Fibroblast of mammary gland (primary cell): Measurements from ENCODE around the gene RAI1.

Experiments
- DNase-seq: peaks from one replicate; pipeline ENCODE4 v3.0.0-alpha.2; 2010; ENCODE audit warnings: low read depth
- H3K4me3 ChIP-seq: 2 replicates; pipeline ENCODE4 v1.5.1; 2011; ENCODE audit warnings: low read depth, mild to moderate bottlenecking, low read length, moderate library complexity; ENCODE audit not compliant: control insufficient read depth
- CTCF ChIP-seq: conservative IDR thresholded peaks from 2 replicates; pipeline ENCODE4 v1.5.1; 2011; ENCODE audit warnings: low read depth, low read length, inconsistent platforms; ENCODE audit not compliant: control insufficient read depth, insufficient read depth

The RAI1 gene

GRCh38 chr17:17811381-17812210 is 130.3 kb downstream of the RAI1 start:
- no peak overlapping the region for H3K4me3 ChIP-seq
- DNase-seq = no peak
- no peak for TF ChIP-seq CTCF

DNA sequence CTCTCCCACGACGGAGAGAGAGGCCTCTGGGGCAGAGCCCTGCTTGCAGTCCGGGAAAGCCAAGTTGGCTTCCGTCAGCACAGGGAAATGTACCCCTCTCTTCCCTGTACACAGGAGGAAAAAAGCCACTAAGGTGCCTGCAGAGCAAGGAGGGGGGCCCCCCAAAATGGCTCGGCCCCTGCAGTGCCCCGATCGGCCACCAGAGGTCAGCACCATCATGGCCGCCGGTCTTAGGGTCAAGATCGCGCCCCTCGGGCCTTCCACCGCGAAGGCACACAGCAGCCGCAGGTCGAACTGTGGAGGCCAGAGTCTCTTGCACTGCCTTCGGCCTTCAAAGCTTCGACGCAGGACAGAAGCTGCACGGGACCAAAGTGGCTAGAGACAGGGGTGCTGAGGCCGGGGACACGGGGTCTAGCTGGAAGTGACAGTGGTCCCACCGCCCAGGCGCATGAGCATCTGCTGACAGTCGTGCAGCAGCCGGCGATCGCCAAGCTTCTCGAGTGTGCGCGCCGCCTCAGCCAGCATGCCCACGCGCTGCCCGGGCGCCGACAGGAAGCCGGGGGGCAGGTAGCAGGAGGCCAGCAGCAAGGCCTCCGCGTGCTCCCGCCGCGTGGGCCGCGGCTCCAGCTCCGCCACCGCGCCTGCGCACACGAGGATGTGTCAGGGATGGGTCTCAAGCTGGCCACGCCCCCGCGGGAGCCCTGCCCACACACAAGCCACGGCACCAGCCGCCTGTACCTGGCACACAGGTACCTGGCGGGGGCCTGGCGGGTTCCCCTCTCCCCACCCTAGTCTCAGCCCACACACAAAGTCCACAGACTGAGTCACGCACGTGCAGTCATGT is 131.2 kb downstream of the RAI1 start:
- DNase-seq = peak; percentile 70
- TF ChIP-seq CTCF = peak; percentile 80
- no peak overlapping the region for H3K4me3 ChIP-seq

DNA sequence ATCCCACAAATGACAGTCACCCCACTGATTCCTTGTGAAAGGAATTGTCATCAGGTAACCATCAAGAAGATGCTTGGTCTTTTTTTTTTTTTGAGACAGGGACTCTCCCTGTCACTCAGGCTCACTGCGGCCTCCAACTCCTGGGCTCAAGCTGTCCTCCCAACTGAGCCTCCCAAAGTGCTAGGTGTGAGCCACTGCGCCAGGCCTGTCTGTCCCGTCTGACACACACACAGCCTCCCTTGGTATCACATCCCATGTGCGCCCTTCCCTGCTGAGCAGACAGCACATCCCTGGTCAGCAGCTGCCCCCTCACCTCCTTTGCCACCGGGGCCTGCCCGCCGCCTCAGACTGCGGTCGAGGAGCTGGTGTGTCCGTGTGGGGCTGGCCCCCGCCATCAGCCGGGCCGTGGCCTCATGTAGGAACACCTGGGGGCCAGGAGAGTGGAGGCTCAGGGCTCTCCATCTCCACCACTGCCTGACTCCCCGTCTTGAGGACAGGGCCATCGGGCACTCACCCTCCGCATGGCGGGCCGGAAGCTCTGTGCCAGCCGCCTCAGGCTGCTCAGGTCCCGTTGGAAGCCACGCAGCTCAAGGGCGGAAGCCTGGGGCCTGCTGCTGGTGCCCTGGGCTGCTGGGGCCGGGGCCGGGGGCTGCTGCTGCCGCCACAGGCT is 131.9 kb downstream of the RAI1 start:
- TF ChIP-seq CTCF = no peak
- DNase-seq = no peak
- H3K4me3 ChIP-seq = no peak overlapping the region

- no peak for DNase-seq
- H3K4me3 ChIP-seq = no peak overlapping the region
- TF ChIP-seq CTCF = no peak
Measured at GRCh38 chr17:17813725-17814095, 132.5 kb downstream of the RAI1 start.

DNA sequence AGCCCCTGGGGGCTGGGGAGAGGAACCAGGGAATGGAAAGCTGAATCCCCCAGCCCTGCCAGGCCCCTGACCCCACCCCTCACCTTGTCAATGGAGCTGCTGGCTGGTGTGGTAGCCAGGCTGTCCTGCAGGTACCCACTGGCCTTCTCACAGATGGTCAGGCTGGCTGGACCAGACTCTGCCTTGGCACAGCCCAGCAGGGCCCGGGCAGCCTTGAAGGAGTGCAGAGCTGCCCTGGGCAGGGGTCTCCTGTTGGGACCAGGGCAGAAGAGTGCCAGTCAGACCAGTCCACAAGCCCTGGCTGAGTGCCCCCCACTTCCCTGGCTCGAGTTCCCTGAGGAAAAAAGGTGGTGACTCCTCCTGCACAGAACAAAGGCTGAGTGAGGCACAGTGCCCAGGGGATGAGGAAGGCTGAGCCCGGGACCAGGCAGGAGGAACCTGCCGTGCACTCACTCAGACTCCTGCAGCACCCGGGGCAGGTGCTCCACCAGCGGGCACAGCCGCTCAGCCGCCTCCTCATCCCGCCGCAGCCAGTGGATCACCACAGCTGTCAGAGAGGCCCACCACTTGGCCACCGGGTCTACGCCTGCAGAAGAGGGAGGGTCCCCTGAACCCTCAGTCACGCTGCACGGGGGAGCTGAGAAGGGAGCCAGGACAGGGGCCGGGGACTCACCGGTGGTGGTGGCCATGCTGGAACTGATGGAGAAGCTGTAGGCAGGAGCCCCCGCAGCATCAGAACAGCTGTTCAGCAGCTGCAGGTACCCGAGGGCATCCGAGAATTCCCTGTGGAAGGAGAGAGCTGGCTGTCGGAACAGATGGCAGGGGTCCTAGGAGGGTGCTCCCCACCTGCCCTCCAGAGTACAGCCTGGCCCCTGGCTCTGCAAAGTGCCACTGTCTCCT is 133.2 kb downstream of the RAI1 start:
- TF ChIP-seq CTCF = no peak
- no peak for DNase-seq
- H3K4me3 ChIP-seq = no peak overlapping the region

DNA sequence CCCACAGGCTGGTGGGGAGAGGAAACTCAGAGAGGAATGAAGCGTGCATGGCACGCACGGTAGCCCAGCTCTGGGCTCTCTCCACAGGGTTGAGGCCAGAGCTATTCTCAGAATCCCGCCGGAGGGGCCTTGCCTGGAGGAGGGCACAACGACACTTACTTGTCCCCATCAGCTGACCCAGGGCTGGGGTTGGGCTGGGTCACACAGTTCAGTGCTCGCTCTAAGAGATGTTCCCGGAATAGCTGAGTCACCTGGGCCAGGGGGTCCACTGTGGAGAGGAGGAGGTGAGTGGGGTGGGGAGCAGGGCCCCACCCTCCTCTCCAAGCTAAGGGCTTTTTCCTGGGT is 133.8 kb downstream of the RAI1 start:
- no peak for DNase-seq
- H3K4me3 ChIP-seq = no peak overlapping the region
- TF ChIP-seq CTCF = no peak
